ENCODE measurements around the gene CIAO2B.

Gene CIAO2B

GRCh38 chr16:66919569-66920298, 14.5 kb downstream of the CIAO2B start:
- no peak for DNase-seq

GRCh38 chr16:66918803-66919568, 15.2 kb downstream of the CIAO2B start, which contains the start of gene CDH16:
TSS of gene CDH16 (minus strand) at chr16:66918885. CDS start at chr16:66918065, 820 bp downstream.
- DNase-seq, result no peak

DNA sequence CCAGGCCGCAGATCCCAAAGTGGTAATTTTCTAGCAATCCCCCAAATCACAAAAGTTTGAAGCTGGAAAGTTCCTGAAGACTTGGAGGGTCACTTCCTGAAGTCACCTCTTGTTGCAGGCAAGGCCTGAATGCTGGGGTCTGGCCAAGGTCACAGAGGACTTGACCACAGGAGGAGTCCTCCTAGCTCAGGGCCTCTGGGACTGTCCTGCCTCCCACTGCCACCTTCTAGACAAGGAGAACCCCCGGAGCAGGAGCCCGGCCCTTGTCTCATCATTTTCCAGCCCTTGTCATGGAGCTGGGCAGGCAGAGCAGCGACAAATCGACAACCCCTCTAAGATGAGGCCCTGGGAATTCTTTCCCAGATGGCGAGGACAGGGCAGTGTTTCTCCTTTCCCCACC, 15.8 kb downstream of the CIAO2B start:
- no peak for DNase-seq

- DNase-seq, result no peak
Observed at GRCh38 chr16:66917741-66918140, 16.5 kb downstream of the CIAO2B start.

DNA sequence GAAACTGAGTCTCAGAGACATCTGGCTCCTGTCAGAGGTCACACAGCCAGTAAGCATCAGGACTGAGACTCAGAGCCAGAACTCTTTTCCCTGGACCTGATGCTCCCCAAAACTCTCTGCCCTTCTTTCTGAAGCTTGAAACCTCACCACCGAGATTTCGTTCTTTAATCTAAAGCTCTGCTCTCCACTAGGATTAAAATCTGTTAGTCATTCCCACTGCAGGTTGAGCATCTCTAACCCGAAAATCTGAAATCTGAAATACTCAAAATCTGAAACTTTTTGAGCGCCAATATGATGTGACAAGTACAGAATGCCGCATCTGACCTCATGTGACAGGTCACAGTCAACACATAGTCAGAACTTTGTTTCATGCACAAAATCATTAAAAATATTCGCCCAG, 17.7 kb downstream of the CIAO2B start:
- DNase-seq, result no peak

DNA sequence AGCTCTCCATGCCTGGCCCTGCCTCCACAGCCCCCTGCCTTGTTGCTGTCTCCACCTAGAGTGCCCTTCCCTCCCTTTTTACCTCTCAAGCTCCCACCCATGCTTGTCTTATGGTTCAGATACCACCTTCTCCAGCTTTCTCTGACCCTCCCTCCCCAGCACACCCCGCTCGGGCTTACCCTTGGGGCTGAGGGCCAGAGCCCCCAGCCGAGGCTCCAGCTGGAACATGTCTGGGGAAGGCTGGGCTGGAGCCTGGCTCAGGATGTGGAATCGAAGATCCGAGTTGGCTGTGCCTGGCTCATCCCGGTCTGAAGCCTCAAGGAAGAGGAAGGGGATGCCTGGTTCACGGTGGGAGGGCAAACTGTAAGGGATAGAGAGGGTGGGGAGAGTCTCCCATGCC, 19.2 kb downstream of the CIAO2B start:
- no peak for DNase-seq

DNA sequence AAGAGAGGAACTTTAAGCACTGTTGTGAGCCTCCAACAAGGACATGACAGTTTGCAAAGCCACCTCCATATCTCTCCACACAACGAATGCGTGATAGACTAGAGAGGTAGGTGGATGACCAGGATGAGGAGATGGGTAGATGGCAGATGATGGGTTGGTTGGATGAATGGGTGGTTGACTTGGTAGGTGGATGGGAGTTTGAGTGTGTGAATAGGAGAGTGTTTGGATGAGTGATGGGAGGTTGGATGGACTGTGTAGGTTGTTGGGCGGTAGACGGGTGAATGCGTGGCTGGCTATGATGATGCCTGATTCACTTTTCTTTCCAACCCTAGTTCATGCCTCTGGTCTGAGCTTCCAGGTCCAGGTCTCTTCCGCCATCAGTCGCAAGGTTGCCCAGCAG, 19.7 kb downstream of the CIAO2B start:
- DNase-seq, result no peak

- DNase-seq, result no peak
Observed at GRCh38 chr16:66913711-66914110, 20.5 kb downstream of the CIAO2B start.

- DNase-seq, result no peak
Observed at GRCh38 chr16:66913081-66913480, 21.1 kb downstream of the CIAO2B start.

DNA sequence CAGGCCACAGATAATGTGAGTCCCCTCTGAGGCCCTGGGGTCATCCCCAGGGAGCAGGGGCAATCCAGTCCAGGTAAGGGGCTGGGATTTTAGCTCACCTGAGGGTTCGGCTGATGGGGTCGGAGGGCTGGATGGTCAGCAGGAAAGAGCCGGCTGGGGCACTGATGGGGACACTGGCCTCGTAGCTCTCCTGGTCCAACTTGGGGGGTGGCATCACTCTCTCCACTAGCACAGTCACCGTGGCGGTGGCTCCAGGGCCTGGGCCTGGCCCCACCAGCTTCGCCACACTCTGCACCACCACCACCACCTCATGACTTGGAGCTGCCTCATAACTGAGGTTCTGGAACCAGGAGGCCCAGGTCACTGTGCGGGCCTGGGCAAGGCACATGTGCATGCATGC, 22.4 kb downstream of the CIAO2B start:
- no peak for DNase-seq

GRCh38 chr16:66911112-66911511, 23.1 kb downstream of the CIAO2B start:
- DNase-seq, result no peak

- no peak for DNase-seq
Observed at GRCh38 chr16:66910175-66910940, 23.8 kb downstream of the CIAO2B start.

DNA sequence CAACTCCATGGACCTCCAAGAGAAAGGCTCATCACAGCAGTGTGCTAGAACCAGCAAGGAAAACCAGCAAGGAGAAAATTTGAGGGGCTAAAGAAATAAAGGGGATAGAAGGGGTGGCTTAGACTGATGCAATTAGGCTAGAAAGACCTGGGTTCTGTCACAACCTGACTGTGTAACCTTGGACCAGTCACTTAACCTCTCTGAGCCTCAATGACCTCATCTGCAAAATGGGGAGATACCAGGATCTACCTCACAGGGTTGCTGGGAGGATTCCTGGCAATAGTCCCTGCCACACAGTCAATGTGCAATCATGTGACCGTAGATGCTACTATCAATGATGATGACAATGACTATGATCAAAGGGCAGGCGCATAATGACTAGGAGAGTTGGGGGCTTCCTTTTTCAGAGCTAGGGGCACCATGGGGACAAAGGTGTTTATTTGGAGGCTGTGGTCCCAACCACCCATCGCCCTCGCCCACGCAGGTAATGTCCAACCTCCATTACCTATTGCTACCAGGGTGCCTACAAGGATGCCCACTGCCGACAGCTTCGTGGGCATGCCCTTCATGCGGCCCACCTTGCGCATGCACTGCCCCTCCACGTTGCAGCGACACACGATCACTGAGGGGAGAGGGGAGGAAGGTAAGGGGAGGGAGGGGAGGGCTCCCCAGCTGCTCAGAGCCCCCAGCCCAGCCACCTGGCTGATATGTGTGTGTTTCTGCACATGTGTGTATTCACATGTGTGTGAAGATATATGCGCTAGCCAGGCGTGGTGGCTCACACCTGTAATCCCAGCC, 25.2 kb downstream of the CIAO2B start:
- DNase-seq, result no peak

- DNase-seq, result no peak
Observed at GRCh38 chr16:66908116-66908515, 26.1 kb downstream of the CIAO2B start.

GRCh38 chr16:66906916-66907836, 27.0 kb downstream of the CIAO2B start:
- no peak for DNase-seq

- no peak for DNase-seq
Observed at GRCh38 chr16:66905633-66906539, 28.3 kb downstream of the CIAO2B start.

GRCh38 chr16:66904846-66905632, 29.2 kb downstream of the CIAO2B start:
- DNase-seq, result no peak

- no peak for DNase-seq
Observed at GRCh38 chr16:66904428-66904845, 29.8 kb downstream of the CIAO2B start.
